Spleen (tissue), 11 donors: ENCODE measurements around the gene ARHGAP29. TPM values are rescaled to one million over a fixed set of nuclear protein-coding genes. Genes with fewer than 3 reads are reported as not detected.

Experiments used
- DNase-seq: peaks from one replicate; pipeline ENCODE4 v3.0.0-alpha.2; 2020
- H3K27ac ChIP-seq, 8 donors: fragments of 200-600 bp; sonication (generic) in 7 of 8; 1 replicate in 4 of 8; 2 replicates in 4 of 8; pipeline versions ENCODE4 v1.5.0 to v1.8.0; 2016 to 2021; ENCODE audit warnings: inconsistent platforms in 4 of 8, mild to moderate bottlenecking in 4 of 8, moderate library complexity in 1 of 8
- H3K27me3 ChIP-seq, 7 donors: fragments of 200-600 bp; sonication (generic) in 6 of 7; replicated peaks in 1 of 7; 1 replicate in 4 of 7; 2 replicates in 3 of 7; pipeline versions ENCODE4 v1.5.0 to v1.8.0; 2016 to 2021; ENCODE audit warnings: inconsistent platforms in 3 of 7, mild to moderate bottlenecking in 1 of 7
- H3K36me3 ChIP-seq, 6 donors: fragments of 200-600 bp; sonication (generic) in 5 of 6; 1 replicate in 4 of 6; 2 replicates in 2 of 6; pipeline versions ENCODE4 v1.5.0 to v1.8.0; 2016 to 2021; ENCODE audit warnings: inconsistent platforms in 2 of 6
- H3K4me1 ChIP-seq, 6 donors: fragments of 200-600 bp; sonication (generic) in 5 of 6; 1 replicate in 3 of 6; 2 replicates in 3 of 6; pipeline versions ENCODE4 v1.5.0 to v1.8.0; 2016 to 2021; ENCODE audit warnings: inconsistent platforms in 3 of 6
- H3K4me3 ChIP-seq, 8 donors: fragments of 200-600 bp; sonication (generic) in 7 of 8; 1 replicate in 4 of 8; 2 replicates in 4 of 8; pipeline versions ENCODE4 v1.5.0 to v1.8.0; 2016 to 2021; ENCODE audit warnings: inconsistent platforms in 4 of 8, mild to moderate bottlenecking in 4 of 8, moderate library complexity in 2 of 8
- H3K9me3 ChIP-seq, 8 donors: fragments of 200-600 bp; sonication (generic) in 7 of 8; 1 replicate in 4 of 8; 2 replicates in 4 of 8; pipeline versions ENCODE4 v1.5.0 to v1.8.0; 2016 to 2021; ENCODE audit warnings: inconsistent platforms in 4 of 8
- POLR2A ChIP-seq, 3 donors: fragments of 450-650 bp; IDR thresholded peaks; one replicate each; pipeline ENCODE4 v1.5.1; 2017; ENCODE audit warnings: antibody characterized with exemption in 3 of 3, mild to moderate bottlenecking in 1 of 3
- POLR2AphosphoS5 ChIP-seq, 3 donors: sonication (generic); formaldehyde crosslinking; IDR thresholded peaks; one replicate each; pipeline ENCODE4 v1.5.1; 2017; ENCODE audit warnings: antibody characterized with exemption in 3 of 3
- WGBS, 5 donors: extraction: QIAGEN DNeasy Blood & Tissue Kit in 3 of 5; methylation state at CpG; one replicate each; pipeline versions ENCODE4 v1.1.5 to v1.1.7; 2013 to 2018; 5-methylcytosine and 5-hydroxymethylcytosine counted together
- intact Hi-C: fragments of 100-400 bp; cut with DNase I; formaldehyde crosslinking; loops from one replicate; pipeline ENCODE4 v1.15.0; 2023; ENCODE audit warnings: low total_unique reads
- polyA plus RNA-seq, 3 donors: library from polyadenylated mRNA; stranded (reverse); fragments of 200-250 nt; gene quantifications; one replicate each; pipeline ENCODE4 v1.2.1, GENCODE V29; 2013
- total RNA-seq, 7 donors: library from RNA; depleted of rRNA in 3 of 7; stranded (reverse); fragments of >200 nt in 3 of 7; fragmentation: NEBNext Ultra II Directional in 4 of 7; extraction: Animal tissue kit (Norgen Biotek cat#: 25700) in 4 of 7; gene quantifications; one replicate each; pipeline versions ENCODE4 v1.1.0 to v1.2.1, GENCODE V29; 2016 to 2021
- TF ChIP-seq, protein P1 (sequence below), 11 experiments: fragments of 200-600 bp in 7 of 11; fragments of 450-650 bp in 4 of 11; sonication (generic) in 4 of 11; IDR thresholded peaks in 8 of 11; conservative IDR thresholded peaks in 3 of 11; 1 replicate in 7 of 11; 2 replicates in 4 of 11; pipeline versions ENCODE4 v1.4.0 to v1.8.0; 2016 to 2021; ENCODE audit warnings: antibody characterized with exemption in 11 of 11, inconsistent platforms in 4 of 11, mild to moderate bottlenecking in 1 of 11
- donor health status: healthy with polysubstance abuse.
- donor health status: DM: no; HTN: no; CAD: no; lungs with moderate emphysema.
- donor health status: DM: no; HTN: no; CAD: no.
- donor health status: Bipolar disorder and iron deficiency.
- donor health status: healthy.
- donor health status: DM: no; HTN: no; CAD: no.
- donor health status: DM: yes; HTN: yes; CAD: no.

ARHGAP29 gene
- total and polyA plus RNA-seq, 10 donors = 7.3 to 124 (median 71.9) TPM

DNA sequence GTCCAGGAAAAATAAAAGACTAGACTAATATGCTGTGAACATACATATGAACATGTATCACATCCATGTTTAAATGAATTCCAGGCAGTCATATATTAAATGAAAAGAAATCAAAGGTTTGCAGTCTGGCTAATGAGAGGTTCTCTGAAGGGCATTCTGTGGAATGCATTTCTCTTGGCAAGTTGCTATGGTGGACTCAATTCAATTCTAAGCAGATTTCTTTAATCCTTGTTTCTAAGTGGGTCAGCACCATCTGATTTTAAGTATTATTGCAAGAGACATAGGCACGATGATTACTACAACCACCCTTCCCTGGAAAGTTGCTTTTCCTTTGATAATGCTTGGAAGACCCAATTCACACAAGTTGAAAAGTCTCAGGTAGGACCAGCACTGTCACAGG is 92.5 kb downstream of the ARHGAP29 start:
- H3K36me3 ChIP-seq = no peaks in the 10 kb centered on the region
- H3K27me3 ChIP-seq = no peaks in the 10 kb centered on the region
- WGBS, 5 donors = 73 to 89% (median 79%) methylated on average over 1 of the region's 1 CpG
- no peaks in the 10 kb centered on the region for H3K9me3 ChIP-seq
- no peak overlapping the region for H3K27ac ChIP-seq
- H3K4me3 ChIP-seq = no peak overlapping the region
- TF ChIP-seq POLR2A (IDR thresholded peaks at IDR 0.05) = no peak
- TF ChIP-seq POLR2AphosphoS5 (IDR thresholded peaks at IDR 0.05) = no peak
- TF ChIP-seq, protein P1, sequence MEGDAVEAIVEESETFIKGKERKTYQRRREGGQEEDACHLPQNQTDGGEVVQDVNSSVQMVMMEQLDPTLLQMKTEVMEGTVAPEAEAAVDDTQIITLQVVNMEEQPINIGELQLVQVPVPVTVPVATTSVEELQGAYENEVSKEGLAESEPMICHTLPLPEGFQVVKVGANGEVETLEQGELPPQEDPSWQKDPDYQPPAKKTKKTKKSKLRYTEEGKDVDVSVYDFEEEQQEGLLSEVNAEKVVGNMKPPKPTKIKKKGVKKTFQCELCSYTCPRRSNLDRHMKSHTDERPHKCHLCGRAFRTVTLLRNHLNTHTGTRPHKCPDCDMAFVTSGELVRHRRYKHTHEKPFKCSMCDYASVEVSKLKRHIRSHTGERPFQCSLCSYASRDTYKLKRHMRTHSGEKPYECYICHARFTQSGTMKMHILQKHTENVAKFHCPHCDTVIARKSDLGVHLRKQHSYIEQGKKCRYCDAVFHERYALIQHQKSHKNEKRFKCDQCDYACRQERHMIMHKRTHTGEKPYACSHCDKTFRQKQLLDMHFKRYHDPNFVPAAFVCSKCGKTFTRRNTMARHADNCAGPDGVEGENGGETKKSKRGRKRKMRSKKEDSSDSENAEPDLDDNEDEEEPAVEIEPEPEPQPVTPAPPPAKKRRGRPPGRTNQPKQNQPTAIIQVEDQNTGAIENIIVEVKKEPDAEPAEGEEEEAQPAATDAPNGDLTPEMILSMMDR (IDR thresholded peaks at IDR 0.05 in 8 of 11, conservative IDR thresholded peaks at IDR 0.05 in 3 of 11) = no peak
- intact Hi-C loops = no loop called here
- no peak for DNase-seq
- H3K4me1 ChIP-seq = no peaks in the 10 kb centered on the region

DNA sequence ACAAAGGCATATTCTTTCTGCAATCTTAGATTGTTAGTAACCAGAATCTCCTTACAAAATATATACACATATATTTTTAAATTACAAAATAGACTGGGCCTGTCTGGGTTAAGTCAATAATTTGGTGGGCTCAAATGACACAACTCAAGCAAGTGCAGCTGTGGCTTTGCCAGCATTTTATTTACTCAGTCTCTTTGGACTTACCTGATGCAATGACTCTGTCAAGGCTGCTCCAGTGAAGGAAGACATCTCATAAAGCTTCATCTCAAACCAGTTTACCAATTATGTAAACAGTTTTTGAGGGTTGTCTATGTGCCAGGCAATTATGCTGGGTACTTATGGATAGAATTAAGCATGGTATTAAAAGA is 93.6 kb downstream of the ARHGAP29 start:
- no peaks in the 10 kb centered on the region for H3K9me3 ChIP-seq
- H3K27ac ChIP-seq = no peak overlapping the region
- no peak for DNase-seq
- no peaks in the 10 kb centered on the region for H3K36me3 ChIP-seq
- no peaks in the 10 kb centered on the region for H3K27me3 ChIP-seq
- H3K4me1 ChIP-seq = no peaks in the 10 kb centered on the region
- intact Hi-C loops = no loop called here
- no peak overlapping the region for H3K4me3 ChIP-seq
- TF ChIP-seq POLR2A (IDR thresholded peaks at IDR 0.05) (no peak), POLR2AphosphoS5 (IDR thresholded peaks at IDR 0.05) (no peak)
- TF ChIP-seq, protein P1 (IDR thresholded peaks at IDR 0.05 in 8 of 11, conservative IDR thresholded peaks at IDR 0.05 in 3 of 11) = no peak

DNA sequence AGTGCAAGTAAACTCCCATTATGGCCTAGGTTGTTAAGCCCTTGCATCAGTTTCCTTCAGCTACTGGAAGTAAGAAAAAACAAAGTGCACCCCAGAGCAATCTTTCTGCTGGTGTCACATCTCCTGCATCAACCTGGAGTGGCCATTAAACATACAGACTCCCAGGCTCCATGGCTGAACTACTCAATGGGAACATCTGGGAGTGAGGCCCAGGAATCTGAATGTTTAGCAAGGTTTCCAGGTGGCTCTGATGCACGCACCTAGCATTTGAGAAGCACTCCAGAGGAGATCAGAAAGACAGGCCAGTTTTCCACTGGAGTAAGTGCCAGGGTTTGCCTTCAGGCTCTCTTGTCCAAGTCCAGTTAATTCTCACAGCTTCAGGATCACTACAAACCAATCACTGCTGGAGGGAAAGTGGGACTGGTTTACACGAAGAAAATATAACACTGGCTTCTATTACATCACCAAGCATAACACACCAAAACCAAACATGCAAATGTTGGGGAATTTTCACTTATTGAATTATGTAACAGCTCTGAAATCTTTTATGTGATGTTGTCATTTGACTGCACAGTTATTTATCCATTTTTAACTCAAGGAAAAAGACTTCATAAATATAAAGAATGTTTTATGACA is 94.1 kb downstream of the ARHGAP29 start:
- intact Hi-C loops = no loop called here
- 66 to 78% (median 77%) methylated on average over 2 of the region's 2 CpGs for WGBS, 5 donors
- no peak for DNase-seq
- Histone ChIP-seq H3K27me3 (no peaks in the 10 kb centered on the region), H3K27ac (peak overlapping the region in 1 of 8 donors; percentile 38), H3K9me3 (no peaks in the 10 kb centered on the region), H3K36me3 (no peaks in the 10 kb centered on the region), H3K4me3 (no peak overlapping the region), H3K4me1 (no peaks in the 10 kb centered on the region)
- TF ChIP-seq POLR2AphosphoS5 (IDR thresholded peaks at IDR 0.05) (no peak), POLR2A (IDR thresholded peaks at IDR 0.05) (no peak)
- TF ChIP-seq, protein P1 (IDR thresholded peaks at IDR 0.05 in 8 of 11, conservative IDR thresholded peaks at IDR 0.05 in 3 of 11) = no peak

DNA sequence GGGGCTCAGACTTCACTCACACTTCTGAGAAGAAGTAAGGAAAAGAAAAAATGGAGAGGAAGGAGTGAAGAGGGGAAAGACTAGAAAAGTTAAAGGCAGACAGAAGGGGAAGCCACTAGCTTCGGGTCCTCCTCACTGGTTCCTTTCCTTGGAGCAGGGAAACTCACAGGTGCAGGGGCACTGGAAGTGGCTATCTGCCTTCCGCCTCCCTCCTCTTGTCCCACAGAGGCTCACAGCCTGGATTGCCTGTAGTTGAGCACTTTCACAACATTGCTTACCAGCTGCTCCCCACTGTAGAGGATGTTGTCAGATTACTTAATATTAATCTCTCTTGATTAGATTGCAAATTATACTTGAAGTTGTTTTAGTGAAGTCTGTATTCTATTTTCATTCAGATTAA is 94.8 kb downstream of the ARHGAP29 start:
- WGBS, 5 donors = 62 to 75% (median 69%) methylated on average over 2 of the region's 2 CpGs
- no peak for DNase-seq
- Histone ChIP-seq H3K4me1 (no peaks in the 10 kb centered on the region), H3K27ac (peak overlapping the region in 2 of 8 donors; percentile 11 to 38), H3K4me3 (no peak overlapping the region), H3K27me3 (no peaks in the 10 kb centered on the region), H3K36me3 (no peaks in the 10 kb centered on the region), H3K9me3 (no peaks in the 10 kb centered on the region)
- intact Hi-C loops = no loop called here
- no peak for TF ChIP-seq POLR2AphosphoS5 (IDR thresholded peaks at IDR 0.05)
- TF ChIP-seq POLR2A (IDR thresholded peaks at IDR 0.05) = no peak
- TF ChIP-seq, protein P1 (IDR thresholded peaks at IDR 0.05 in 8 of 11, conservative IDR thresholded peaks at IDR 0.05 in 3 of 11) = no peak
